HG02642 (cell line): ENCODE results near the gene SP6.

Source experiments
- ATAC-seq: cut with Tn5 transposase; IDR thresholded peaks from one replicate; pipeline ENCODE4 v1.9.1; 2021; ENCODE audit warnings: mild to moderate bottlenecking; ENCODE audit not compliant: unreplicated experiment, poor library complexity

Gene SP6

GRCh38 chr17:47879776-47880454 lies 29.0 kb upstream of the SP6 start:
- no peak for ATAC-seq

DNA sequence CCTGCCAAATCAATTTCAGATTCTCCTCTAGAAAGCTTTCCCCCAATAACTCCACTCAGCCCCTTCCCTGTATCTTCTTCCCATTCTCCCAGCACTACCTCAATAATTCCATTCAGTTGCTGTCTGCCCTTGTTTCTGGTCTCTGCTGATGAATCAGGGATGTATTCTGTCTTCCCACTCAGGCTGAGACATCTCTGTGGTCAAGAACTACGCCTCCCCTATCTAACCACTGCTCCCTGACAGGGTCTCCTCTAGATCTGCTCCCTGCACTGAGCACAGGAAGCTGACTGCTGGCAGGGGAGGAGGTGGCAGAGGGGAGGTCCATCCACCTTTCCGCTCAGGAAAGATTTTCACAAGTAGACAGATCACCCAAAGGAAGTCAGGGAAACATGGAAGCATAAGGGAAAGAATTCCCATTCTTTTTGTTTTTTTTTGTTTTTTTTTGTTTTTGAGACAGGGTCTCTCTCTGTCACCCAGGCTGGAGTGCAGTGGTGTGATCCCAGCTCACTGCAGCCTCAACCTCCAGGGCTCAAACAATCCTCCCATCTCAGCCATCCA lies 28.1 kb upstream of the SP6 start:
- no peak for ATAC-seq

- ATAC-seq, result no peak
Observed at GRCh38 chr17:47878203-47879027, 27.5 kb upstream of the SP6 start.

DNA sequence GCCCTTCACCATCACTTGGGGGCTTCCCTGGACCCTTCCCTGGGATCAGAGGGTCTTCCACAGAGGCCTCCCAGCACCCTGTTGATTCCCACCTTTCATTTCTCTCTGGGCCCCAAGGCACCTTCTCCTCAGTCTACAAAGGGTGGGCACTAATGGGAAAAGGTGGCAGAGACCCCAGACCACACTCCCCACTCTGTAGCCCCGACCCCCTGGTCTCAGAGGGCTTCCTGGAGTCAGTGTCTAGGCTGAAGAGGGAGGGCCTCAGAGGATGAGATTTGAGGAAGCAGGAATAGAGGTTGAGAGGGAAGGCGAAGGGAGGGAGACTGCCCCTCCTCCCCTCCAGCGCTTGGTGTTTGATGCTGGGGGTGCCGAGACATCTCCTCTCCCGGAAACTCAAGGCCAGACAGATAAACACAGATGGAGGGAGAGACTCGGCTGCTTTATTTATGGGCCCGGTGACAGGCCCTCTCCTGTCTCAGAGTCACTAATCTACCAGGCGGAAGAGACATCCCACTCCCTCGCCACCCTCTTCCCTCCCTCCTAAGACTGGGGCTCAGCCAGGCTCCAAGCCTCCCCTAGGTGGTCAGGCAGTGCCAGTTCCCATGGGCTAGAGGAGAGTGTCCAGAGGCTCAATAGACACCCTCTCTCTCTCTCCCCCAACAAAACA lies 26.5 kb upstream of the SP6 start:
- ATAC-seq, result no peak

DNA sequence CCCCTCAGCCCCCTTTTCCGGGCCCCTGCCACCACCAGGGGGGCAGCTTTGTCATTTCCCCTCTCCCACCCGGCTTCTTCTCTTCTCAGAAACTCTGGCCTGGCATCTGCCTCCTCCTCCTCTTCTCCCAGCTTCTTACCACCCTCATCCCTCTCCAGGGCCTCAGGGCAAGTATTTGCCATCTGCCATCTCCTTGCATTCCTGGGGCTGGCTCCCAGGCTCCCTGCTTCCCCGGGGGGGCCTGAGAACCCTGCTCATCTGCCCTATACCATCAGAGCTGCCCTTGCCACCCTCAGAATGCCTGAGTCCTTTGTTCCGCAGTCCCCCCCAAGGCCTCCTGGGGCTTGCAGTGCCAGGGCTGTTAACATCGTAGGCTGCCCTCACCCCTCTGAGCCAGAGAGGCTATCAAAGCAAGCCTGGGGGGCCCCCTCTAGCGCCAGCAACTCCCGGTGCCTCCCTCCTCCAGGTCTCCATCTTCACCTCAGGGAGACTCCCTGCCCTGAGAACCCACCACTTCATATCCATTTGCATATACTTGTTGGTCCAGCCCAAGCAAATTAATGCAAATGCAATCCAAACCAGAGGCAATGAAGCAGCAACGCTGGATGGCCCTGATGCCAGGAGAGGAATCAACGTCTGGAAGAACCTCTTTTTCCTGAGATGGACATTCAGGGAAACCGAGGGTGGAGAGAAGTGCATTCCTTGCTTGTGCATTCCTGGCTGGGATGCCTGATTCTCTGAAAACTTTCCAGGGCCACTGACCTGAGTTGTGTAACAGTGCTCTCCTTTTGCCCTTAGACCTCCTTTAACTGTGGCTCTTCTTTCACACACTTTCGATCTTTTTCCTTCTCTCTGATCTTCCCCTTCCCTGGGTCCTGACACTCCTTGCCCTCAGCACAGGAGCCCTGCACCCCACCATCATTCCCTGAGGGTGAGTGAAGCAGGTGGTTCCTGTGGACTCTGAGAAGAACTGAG lies 24.3 kb upstream of the SP6 start:
- ATAC-seq, result no peak

- ATAC-seq, result no peak
Observed at GRCh38 chr17:47873200-47874090, 22.5 kb upstream of the SP6 start.

DNA sequence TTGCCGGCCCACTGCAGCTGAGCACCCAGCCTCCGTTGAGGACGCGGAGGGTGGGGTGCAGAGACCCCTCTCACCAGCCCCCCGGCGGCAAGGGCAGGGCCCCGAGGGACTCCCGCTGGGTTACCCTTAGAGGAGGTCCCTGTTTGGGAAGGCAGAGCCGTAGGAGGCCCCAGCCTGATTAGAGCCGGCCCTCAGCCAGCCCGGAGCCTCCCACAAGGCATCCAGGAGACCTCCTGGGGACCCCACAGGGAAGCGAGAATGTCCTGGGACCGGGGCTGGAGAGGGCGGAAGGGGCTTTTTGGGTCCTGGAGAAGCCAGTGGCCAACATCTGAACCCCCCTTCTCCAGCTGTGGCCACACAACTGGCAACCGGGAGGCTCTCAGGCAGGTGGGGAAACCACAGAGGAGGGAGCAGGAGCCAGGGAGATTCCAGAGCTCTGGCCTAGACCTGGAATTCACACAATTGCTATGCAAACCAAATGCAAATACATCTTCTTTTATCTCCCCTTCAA lies 21.7 kb upstream of the SP6 start:
- ATAC-seq, result no peak

- ATAC-seq, result no peak
Observed at GRCh38 chr17:47872019-47872650, 21.2 kb upstream of the SP6 start.

DNA sequence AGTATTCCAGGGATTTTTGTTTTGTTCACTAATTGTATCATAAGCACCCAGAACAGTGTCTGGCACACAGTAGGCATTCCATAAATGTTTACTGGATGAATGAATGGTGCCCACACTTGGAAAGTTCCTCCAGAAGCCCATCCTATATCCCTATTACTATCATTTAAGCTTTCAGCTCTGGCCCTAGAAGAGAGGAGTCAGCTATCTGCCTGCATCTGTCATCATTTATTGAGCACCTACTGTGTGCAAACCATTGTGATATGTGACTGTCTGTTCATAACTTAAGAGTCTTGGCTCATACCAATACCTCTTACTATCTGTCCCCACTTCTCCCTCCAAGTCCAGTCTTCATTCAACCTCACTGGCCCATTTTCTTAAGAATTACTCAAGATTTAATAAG lies 20.1 kb upstream of the SP6 start:
- ATAC-seq, result no peak

DNA sequence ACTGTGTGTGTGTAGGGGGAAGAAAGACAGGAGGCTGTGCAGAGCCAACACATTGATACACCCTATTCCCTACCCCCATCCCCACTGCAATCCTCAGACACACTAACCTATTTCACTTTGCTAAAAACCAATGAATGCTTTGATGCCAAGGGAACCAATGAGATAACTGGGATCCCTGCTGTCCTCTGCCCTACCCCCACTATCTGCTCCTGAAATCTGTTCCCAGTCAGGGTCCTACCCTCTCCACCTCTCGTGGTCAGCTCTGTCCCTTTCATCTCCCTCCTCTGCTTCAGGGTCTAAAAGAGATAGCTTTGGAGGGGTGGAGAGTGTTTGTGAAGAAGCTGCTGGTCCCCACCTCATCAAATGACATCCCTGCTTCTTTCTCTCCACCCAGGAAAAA lies 19.1 kb upstream of the SP6 start:
- no peak for ATAC-seq

- ATAC-seq, result no peak
Observed at GRCh38 chr17:47869114-47869513, 18.2 kb upstream of the SP6 start.

DNA sequence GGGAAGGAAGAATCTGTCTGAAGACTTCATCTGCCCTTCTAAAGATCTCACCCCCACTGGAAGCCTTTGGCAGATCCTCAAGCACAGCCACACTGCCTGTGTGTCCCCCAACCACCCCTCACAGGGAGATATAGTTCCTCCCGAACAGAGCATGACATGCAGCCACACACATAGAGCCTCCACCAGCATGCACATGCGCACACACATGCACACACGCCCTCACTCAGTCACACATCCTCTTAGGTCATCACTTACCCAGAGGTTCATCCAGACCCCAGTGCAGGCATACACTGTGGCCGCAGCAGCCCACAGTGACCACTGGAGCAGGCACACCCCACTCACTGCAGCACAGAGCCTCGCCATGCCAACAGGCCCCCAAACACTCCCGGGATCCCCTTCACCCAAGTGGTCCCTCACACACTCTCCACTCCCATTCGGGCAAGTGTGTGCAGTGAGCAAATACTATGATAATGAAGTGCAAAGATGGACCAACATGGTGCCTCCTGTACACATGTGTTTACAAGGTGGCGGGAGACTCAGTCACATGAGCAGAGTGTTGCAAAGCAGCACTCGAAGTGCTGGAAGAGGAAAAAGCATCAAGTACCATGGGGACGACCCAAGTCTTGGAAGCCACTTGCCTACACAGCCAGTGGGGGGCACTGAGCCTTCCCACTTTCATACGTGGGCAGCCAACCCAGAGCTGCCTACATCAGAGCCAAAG lies 17.0 kb upstream of the SP6 start:
- ATAC-seq, result no peak

DNA sequence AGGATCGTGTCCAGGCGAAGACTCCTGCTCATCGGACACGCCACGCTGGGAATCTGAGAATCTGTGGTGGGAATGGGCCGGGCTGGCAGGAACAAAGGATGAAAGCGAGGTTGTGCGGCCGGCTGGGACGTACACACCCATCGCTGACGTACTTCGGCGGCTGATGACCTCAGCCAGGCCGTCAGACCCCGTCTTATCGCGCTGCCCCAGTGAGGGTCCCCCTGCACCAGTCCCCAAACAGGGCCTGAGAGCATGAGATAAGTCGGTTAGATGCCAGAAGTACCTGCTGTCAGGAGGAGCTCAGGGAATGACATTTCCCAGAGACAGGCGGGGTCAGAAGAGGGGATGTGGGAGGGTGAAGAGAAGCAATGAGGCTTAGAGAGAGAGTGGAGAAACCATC lies 16.0 kb upstream of the SP6 start:
- ATAC-seq, result no peak

DNA sequence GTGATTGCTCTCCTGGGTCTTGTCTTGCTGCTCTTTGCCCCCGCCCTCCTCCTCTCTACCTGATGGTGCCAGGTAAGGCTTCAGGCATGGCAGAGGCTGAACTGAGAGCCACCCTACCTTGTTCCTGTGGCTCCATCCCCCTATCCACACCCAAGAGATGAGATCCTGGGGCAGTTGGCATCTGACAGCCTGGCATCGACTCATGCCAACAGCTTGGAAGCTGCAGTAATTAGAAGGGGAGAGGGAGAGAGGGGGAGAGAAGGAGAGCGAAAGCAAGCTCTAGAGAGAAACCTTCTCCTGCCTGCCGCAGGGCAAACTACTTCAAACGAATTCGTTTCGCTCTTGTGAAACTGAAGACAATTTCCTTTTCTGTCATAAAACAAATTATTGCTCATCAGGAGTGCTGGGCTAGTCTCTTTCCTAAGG lies 13.8 kb upstream of the SP6 start:
- ATAC-seq, result no peak

GRCh38 chr17:47862621-47863440 lies 11.9 kb upstream of the SP6 start:
- no peak for ATAC-seq

GRCh38 chr17:47860386-47860785 lies 9.4 kb upstream of the SP6 start:
- no peak for ATAC-seq
